HG03280 (cell line): ENCODE results near the gene RNF14.

Experiments used
- ATAC-seq: cut with Tn5 transposase; IDR thresholded peaks from one replicate; pipeline ENCODE4 v1.9.1; 2021; ENCODE audit warnings: mild to moderate bottlenecking, moderate library complexity; ENCODE audit not compliant: unreplicated experiment

RNF14 gene

GRCh38 chr5:141973871-141974595 lies 5.1 kb downstream of the RNF14 start:
- no peak for ATAC-seq

- ATAC-seq, result no peak
Measured at GRCh38 chr5:141976176-141976575, 7.3 kb downstream of the RNF14 start.

GRCh38 chr5:141978389-141978788 lies 9.5 kb downstream of the RNF14 start:
- no peak for ATAC-seq

- ATAC-seq, result no peak
Measured at GRCh38 chr5:141982626-141983025, 13.7 kb downstream of the RNF14 start.

- ATAC-seq, result no peak
Measured at GRCh38 chr5:141986072-141986471, 17.2 kb downstream of the RNF14 start.

- ATAC-seq, result no peak
Measured at GRCh38 chr5:141989720-141990119, 20.8 kb downstream of the RNF14 start.

GRCh38 chr5:141992349-141992963 lies 23.6 kb downstream of the RNF14 start:
- peak; percentile 75 for ATAC-seq

- no peak for ATAC-seq
Measured at GRCh38 chr5:141994511-141995136, 25.7 kb downstream of the RNF14 start.

- ATAC-seq, result no peak
Measured at GRCh38 chr5:141995656-141996055, 26.8 kb downstream of the RNF14 start.

- ATAC-seq, result no peak
Measured at GRCh38 chr5:141997358-141997960, 28.6 kb downstream of the RNF14 start.

GRCh38 chr5:142000173-142000572 lies 31.3 kb downstream of the RNF14 start:
- no peak for ATAC-seq

- ATAC-seq, result no peak
Measured at GRCh38 chr5:142000704-142001484, 32.0 kb downstream of the RNF14 start.

GRCh38 chr5:142003266-142003800 lies 34.4 kb downstream of the RNF14 start:
- ATAC-seq, result no peak

- ATAC-seq, result peak; percentile 58
Measured at GRCh38 chr5:142006363-142007236, 37.7 kb downstream of the RNF14 start.

- ATAC-seq, result no peak
Measured at GRCh38 chr5:142007237-142007544, 38.3 kb downstream of the RNF14 start.

- no peak for ATAC-seq
Measured at GRCh38 chr5:142008813-142009212, 39.9 kb downstream of the RNF14 start.

GRCh38 chr5:142009886-142010285 lies 41.0 kb downstream of the RNF14 start:
- ATAC-seq, result no peak

GRCh38 chr5:142011572-142012185 lies 42.8 kb downstream of the RNF14 start:
- ATAC-seq, result no peak

GRCh38 chr5:142012186-142012785 lies 43.4 kb downstream of the RNF14 start:
- no peak for ATAC-seq
